ENCODE results near the gene AMZ1. TPM values are rescaled to one million over a fixed set of nuclear protein-coding genes. Genes with fewer than 3 reads are reported as not detected.
A peak's percentile ranks its signal among the peaks of the same experiment; 100 is the strongest.

The AMZ1 gene
- total and polyA plus RNA-seq, 10 of the 15 experiments (the other 5 are each of a cell fraction or from before 2014, with no cell fraction given): 0.02 to 2.0 (median 0.69) TPM

DNA sequence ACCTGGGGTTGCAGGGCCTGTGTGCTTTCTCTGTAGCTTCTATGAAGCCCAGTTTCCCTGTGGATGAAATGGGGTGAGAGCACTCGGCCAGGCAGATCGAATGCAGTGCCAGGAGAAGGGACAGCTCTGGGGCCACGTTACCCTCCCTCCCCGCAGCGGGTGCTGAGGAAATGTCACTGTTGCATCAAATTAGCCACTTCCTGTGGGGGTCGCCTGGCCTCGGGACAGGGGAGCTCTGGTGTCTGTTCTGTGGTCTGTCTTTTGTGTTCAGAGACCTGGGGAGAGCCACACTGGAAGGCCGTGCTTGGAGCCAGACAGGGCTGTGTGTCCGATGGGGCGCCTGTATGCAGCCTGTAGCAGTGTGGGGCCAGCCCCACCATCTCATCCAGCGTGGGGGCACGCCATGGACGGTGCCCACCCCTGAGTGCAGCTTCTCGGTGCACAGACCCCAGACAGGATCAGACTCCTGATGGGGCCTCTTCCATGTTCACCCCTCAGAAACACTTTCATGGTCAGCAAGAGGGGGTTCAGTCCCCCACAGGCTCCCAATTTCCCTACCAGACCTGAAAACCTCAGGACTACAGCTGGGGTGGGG lies 42.6 kb upstream of the AMZ1 start (continued):
- TF ChIP-seq RBBP5 (conservative IDR thresholded peaks at IDR 0.05) (no peak), FOXM1 (IDR thresholded peaks at IDR 0.05; ENCODE audit: low read depth, low read length) (no peak), USF1 (IDR thresholded peaks at IDR 0.05; ENCODE audit: borderline replicate concordance, extremely low read length, insufficient read depth, low read depth, low read length) (no peak), SPI1 (IDR thresholded peaks at IDR 0.05; ENCODE audit: borderline replicate concordance, insufficient read depth, low read depth, low read length) (no peak), BMI1 (IDR thresholded peaks at IDR 0.05; ENCODE audit: borderline replicate concordance) (no peak), CHD4 (IDR thresholded peaks at IDR 0.05) (no peak), YBX1 (IDR thresholded peaks at IDR 0.05) (no peak), RELA (IDR thresholded peaks at IDR 0.05; ENCODE audit: borderline replicate concordance, partially characterized antibody) (no peak), RUNX3 (IDR thresholded peaks at IDR 0.05; ENCODE audit: low read length) (peak; percentile 90), LARP7 (IDR thresholded peaks at IDR 0.05) (0 out of 2 replicates have a peak, but pooled peaks have one; percentile 15), SUZ12 (IDR thresholded peaks at IDR 0.05; ENCODE audit: unreplicated experiment) (no peak), TBL1XR1 (IDR thresholded peaks at IDR 0.05; ENCODE audit: low read depth, low read length) (no peak), TAF1 (IDR thresholded peaks at IDR 0.05; ENCODE audit: borderline replicate concordance, low read depth, low read length) (no peak; the same call in 1 of the 2 replicates), SMARCA5 (IDR thresholded peaks at IDR 0.05) (no peak), ZZZ3 (IDR thresholded peaks at IDR 0.05; ENCODE audit: control insufficient read depth, insufficient read length, low read depth) (no peak), SP1 (IDR thresholded peaks at IDR 0.05; ENCODE audit: low read depth, low read length) (peak; percentile 43), GATAD2B (conservative IDR thresholded peaks at IDR 0.05; ENCODE audit: low read depth) (no peak), HDGF (IDR thresholded peaks at IDR 0.05) (no peak), BHLHE40 (IDR thresholded peaks at IDR 0.05; ENCODE audit: borderline replicate concordance in 1 of 2, low read depth in 2 of 2, low read length in 1 of 2) (0 out of 4 replicates have a peak, but pooled peaks of 1 of the 2 experiments have one; percentile 28), STAT1 (conservative IDR thresholded peaks at IDR 0.05) (no peak), RCOR1 (conservative IDR thresholded peaks at IDR 0.05; ENCODE audit: low read depth, low read length) (no peak), CHD1 (IDR thresholded peaks at IDR 0.05; ENCODE audit: low read depth, low read length) (no peak), PML (IDR thresholded peaks at IDR 0.05; ENCODE audit: low read length) (no peak), SREBF1 (IDR thresholded peaks at IDR 0.05; ENCODE audit: low read length) (no peak), CREM (IDR thresholded peaks at IDR 0.05; ENCODE audit: low read depth) (peak; percentile 59; the same call in 1 of the 2 replicates)
- TF ChIP-seq, protein P1, sequence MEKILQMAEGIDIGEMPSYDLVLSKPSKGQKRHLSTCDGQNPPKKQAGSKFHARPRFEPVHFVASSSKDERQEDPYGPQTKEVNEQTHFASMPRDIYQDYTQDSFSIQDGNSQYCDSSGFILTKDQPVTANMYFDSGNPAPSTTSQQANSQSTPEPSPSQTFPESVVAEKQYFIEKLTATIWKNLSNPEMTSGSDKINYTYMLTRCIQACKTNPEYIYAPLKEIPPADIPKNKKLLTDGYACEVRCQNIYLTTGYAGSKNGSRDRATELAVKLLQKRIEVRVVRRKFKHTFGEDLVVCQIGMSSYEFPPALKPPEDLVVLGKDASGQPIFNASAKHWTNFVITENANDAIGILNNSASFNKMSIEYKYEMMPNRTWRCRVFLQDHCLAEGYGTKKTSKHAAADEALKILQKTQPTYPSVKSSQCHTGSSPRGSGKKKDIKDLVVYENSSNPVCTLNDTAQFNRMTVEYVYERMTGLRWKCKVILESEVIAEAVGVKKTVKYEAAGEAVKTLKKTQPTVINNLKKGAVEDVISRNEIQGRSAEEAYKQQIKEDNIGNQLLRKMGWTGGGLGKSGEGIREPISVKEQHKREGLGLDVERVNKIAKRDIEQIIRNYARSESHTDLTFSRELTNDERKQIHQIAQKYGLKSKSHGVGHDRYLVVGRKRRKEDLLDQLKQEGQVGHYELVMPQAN (conservative IDR thresholded peaks at IDR 0.05): no peak

Data from GM12878 (cell line).